A673 (cell line): ENCODE measurements around the gene ID1. TPM values are rescaled to one million over a fixed set of nuclear protein-coding genes. Genes with fewer than 3 reads are reported as not detected.
"Not testable (repeated sequence)": the region's sequence is repeated elsewhere in the genome, so short reads cannot be mapped to it uniquely, and the experiment has no call there.

Source experiments
- BruUV-seq: library from RNA; stranded (reverse); fragments of 400-500 nt; replicated peaks from 2 replicates; lab custom pipeline; 2021; lab: Mats Ljungman, UMichigan
- CTCF ChIA-PET: fragments of 300-600 bp; sonication (Branson Sonifier 250); formaldehyde crosslinking; loops from one replicate; lab custom pipeline; 2022; ENCODE audit warnings: antibody characterized with exemption; lab: Charles Lee
- POLR2A ChIA-PET: fragments of 300-600 bp; sonication (Branson Sonifier 250); formaldehyde crosslinking; loops from one replicate; lab custom pipeline; 2022; ENCODE audit warnings: antibody characterized with exemption; ENCODE audit not compliant: low non-redundant PET; lab: Charles Lee
- DNase-seq: peaks from one replicate; pipeline ENCODE4 v3.0.0-alpha.2; 2015; ENCODE audit warnings: low spot score
- H3K27ac ChIP-seq: fragments of 200-600 bp; sonication (generic); 2 replicates; pipeline ENCODE4 v1.5.1; 2016; ENCODE audit warnings: mixed run types, low read depth, mild to moderate bottlenecking, mixed read lengths, antibody characterized with exemption, low read length; ENCODE audit not compliant: poor library complexity, severe bottlenecking
- H3K27me3 ChIP-seq: fragments of 200-600 bp; sonication (generic); replicated peaks from 2 replicates; pipeline ENCODE4 v1.6.1; 2017; ENCODE audit warnings: mixed run types, low read depth, mild to moderate bottlenecking, mixed read lengths, antibody characterized with exemption, low read length; ENCODE audit not compliant: insufficient read depth, poor library complexity
- H3K36me3 ChIP-seq: fragments of 200-600 bp; sonication (generic); 2 replicates; pipeline ENCODE4 v1.6.1; 2016; ENCODE audit warnings: mixed run types, mild to moderate bottlenecking, mixed read lengths, antibody characterized with exemption, low read length; ENCODE audit not compliant: insufficient read depth, poor library complexity, severe bottlenecking
- H3K4me1 ChIP-seq: fragments of 200-600 bp; sonication (generic); 2 replicates; pipeline ENCODE4 v1.6.1; 2017; ENCODE audit warnings: mixed run types, mild to moderate bottlenecking, mixed read lengths, antibody characterized with exemption, low read length; ENCODE audit not compliant: insufficient read depth, poor library complexity, severe bottlenecking
- H3K4me3 ChIP-seq: fragments of 200-600 bp; sonication (generic); 2 replicates; pipeline ENCODE4 v1.5.1; 2016; ENCODE audit warnings: low read depth, mixed run types, mild to moderate bottlenecking, mixed read lengths, low read length; ENCODE audit not compliant: poor library complexity, severe bottlenecking
- H3K9me3 ChIP-seq: fragments of 200-600 bp; sonication (generic); 2 replicates; pipeline ENCODE4 v1.6.1; 2016; ENCODE audit warnings: mixed run types, low read depth, mild to moderate bottlenecking, mixed read lengths, antibody characterized with exemption, low read length; ENCODE audit not compliant: poor library complexity, severe bottlenecking
- EZH2 ChIP-seq: fragments of 200-600 bp; sonication (generic); IDR thresholded peaks from 2 replicates; pipeline ENCODE4 v1.6.1; 2017; ENCODE audit warnings: borderline replicate concordance, low read depth, mild to moderate bottlenecking, mixed read lengths, antibody characterized with exemption, low read length; ENCODE audit not compliant: poor library complexity, severe bottlenecking
- intact Hi-C: fragments of 100-400 bp; cut with micrococcal nuclease; formaldehyde crosslinking; loops from one replicate; pipeline ENCODE4 v1.10.0; 2022; ENCODE audit not compliant: unreplicated experiment
- total RNA-seq: library from RNA; stranded (reverse); gene quantifications from 2 replicates; pipeline ENCODE4 v1.2.3, GENCODE V29; 2021
- TF ChIP-seq, protein P1 (sequence below): fragments of 300-800, 200-600 bp; sonication (generic); conservative IDR thresholded peaks from 2 replicates; pipeline ENCODE4 v1.5.1; 2017; ENCODE audit warnings: low read depth, mild to moderate bottlenecking, antibody characterized with exemption, low read length, moderate library complexity, mixed read lengths

The ID1 gene
- total RNA-seq, 1 experiment from 2014 or later: 39.3 TPM

DNA sequence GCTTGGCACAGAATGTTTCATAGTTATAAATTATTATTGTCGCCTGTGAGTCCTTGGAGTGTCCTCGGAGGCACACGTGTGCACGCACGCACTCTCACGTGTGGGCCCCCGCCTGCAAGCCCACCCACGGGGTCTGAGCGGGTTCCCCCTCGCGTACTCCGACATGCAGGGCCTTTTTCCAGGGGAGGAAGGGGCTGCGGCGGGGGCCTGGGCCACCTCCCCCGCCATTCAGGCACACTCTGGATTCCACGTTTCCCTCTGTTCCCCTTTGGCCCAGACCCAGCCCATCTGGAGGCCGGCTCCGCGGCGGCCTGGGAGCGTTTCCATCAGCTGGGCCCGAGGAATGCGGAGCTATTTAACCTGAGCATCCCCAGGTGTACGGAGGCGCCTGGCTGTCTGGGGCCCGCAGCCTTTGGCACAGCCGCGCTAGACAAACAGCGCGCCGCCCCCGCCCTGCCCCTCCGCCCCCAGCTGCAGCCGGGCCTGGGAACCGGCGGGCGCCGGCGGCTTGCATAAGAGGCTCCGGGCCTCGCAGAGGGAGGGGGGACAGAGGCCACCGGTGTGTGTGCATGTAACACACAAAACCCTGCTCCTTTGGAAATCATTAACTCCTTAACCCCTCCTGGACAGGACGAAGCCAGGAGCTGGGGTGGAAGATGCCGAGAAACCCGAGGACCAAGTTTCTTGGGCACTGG is 3.3 kb downstream of the ID1 start:
- H3K9me3 ChIP-seq: no peaks in the 10 kb centered on the region
- ChIA-PET CTCF (interaction anchor here (1.0 kb wide), 1 partner anchor 26 kb away, joined by 4 read pairs; no protein-coding TSS in a partner anchor), POLR2A (no interaction called here)
- no peaks in the 10 kb centered on the region for H3K27me3 ChIP-seq
- DNase-seq: no peak
- no TSS peak for BruUV-seq
- intact Hi-C loops: loop anchor here (5.0 kb wide), 1 partner anchor 146 kb away; no protein-coding TSS in a partner anchor
- H3K4me1 ChIP-seq: peaks cover 27% of the 10 kb centered on the region
- H3K27ac ChIP-seq: no peak overlapping the region
- H3K36me3 ChIP-seq: no peaks in the 10 kb centered on the region
- no peak overlapping the region for H3K4me3 ChIP-seq
- TF ChIP-seq, protein P1, sequence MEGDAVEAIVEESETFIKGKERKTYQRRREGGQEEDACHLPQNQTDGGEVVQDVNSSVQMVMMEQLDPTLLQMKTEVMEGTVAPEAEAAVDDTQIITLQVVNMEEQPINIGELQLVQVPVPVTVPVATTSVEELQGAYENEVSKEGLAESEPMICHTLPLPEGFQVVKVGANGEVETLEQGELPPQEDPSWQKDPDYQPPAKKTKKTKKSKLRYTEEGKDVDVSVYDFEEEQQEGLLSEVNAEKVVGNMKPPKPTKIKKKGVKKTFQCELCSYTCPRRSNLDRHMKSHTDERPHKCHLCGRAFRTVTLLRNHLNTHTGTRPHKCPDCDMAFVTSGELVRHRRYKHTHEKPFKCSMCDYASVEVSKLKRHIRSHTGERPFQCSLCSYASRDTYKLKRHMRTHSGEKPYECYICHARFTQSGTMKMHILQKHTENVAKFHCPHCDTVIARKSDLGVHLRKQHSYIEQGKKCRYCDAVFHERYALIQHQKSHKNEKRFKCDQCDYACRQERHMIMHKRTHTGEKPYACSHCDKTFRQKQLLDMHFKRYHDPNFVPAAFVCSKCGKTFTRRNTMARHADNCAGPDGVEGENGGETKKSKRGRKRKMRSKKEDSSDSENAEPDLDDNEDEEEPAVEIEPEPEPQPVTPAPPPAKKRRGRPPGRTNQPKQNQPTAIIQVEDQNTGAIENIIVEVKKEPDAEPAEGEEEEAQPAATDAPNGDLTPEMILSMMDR: no peak
- TF ChIP-seq EZH2: no peak

DNA sequence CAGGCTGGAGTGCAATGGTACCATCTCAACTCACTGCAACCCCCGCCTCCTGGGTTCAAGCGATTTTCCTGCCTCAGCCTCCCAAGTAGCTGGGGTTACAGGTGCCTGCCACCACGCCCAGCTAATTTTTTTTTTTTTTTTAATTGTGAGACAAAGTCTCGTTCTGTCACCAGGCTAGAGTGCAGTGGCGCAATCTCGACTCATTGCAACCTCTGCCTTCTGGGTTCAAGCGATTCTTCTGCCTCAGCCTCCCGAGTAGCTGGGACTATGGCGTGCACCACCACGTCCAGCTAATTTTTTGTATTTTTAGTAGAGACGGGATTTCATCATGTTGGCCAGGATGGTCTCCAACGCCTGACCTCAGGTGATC is 7.2 kb downstream of the ID1 start:
- BruUV-seq, H3K27me3 ChIP-seq, DNase-seq, POLR2A ChIA-PET, H3K27ac ChIP-seq, H3K36me3 ChIP-seq, H3K4me3 ChIP-seq, H3K9me3 ChIP-seq: not testable (repeated sequence)
- intact Hi-C loops: loop anchor here (1.0 kb wide), 2 partner anchors 43 to 52 kb away; no protein-coding TSS in a partner anchor
- H3K4me1 ChIP-seq: peaks cover 11% of the 10 kb centered on the region
- CTCF ChIA-PET: interaction anchor here (0.6 to 3.8 kb wide), 13 partner anchors 8 to 112 kb away, joined by 3 to 147 read pairs (median 15); partner anchors contain the start of gene ID1

DNA sequence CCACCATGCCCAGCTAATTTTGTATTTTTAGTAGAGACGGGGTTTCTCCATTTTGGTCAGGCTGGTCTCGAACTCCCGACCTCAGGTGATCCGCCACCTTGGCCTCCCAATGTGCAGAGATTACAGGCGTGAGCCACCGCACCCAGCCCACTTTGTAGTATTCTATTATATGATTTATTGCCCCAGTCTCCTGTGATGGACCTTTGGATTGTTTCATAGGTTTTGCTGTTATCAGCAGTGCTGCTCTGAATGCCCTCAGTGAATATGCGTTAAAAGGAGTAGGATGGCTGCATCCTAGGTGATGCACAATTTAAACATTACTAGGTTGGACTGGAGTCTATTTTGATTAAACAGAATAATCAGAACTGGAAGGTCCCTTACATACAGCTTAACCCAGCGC is 10.3 kb downstream of the ID1 start:
- BruUV-seq: no TSS peak
- Histone ChIP-seq H3K4me1 (no peaks in the 10 kb centered on the region), H3K9me3 (no peaks in the 10 kb centered on the region), H3K27ac (no peak overlapping the region), H3K4me3 (no peak overlapping the region), H3K36me3 (no peaks in the 10 kb centered on the region), H3K27me3 (no peaks in the 10 kb centered on the region)
- ChIA-PET CTCF (no interaction called here), POLR2A (no interaction called here)
- DNase-seq: no peak
- intact Hi-C loops: no loop called here
- TF ChIP-seq EZH2: no peak
- TF ChIP-seq, protein P1: no peak
